HCT116 (cell line): Measurements from ENCODE around the gene GNAO1. TPM values are rescaled to one million over a fixed set of nuclear protein-coding genes. Genes with fewer than 3 reads are reported as not detected.

Experiments used
- ATAC-seq: fragments of 200-7000 bp; cut with Tn5 transposase; 2 replicates; pipeline ENCODE4 v1.9.1; 2020; ENCODE audit warnings: mild to moderate bottlenecking, moderate library complexity
- BruUV-seq: library from RNA; stranded (reverse); fragments of 400-500 nt; replicated peaks from 2 replicates; lab custom pipeline; 2021; lab: Mats Ljungman, UMichigan
- CTCF ChIA-PET: fragments of 300-600 bp; sonication (Branson Sonifier 250); formaldehyde crosslinking; loops from one replicate; lab custom pipeline; 2021; ENCODE audit warnings: antibody characterized with exemption; lab: Charles Lee
- POLR2A ChIA-PET: fragments of 300-600, 350-600 bp; sonication (Branson Sonifier 250); formaldehyde crosslinking; loops from one replicate; lab custom pipeline; 2021; ENCODE audit warnings: antibody characterized with exemption; lab: Charles Lee
- RAD21 ChIA-PET, 2 experiments: fragments of 300-600 bp; sonication (Branson Sonifier 250); formaldehyde crosslinking; loops; one replicate each; lab custom pipeline; 2023; ENCODE audit warnings: low total read pairs in 2 of 2; ENCODE audit not compliant: uncharacterized antibody in 2 of 2, unreplicated experiment in 2 of 2, low non-redundant PET in 1 of 2; lab: Charles Lee
- DNase-seq: peaks from one replicate; pipeline ENCODE4 v3.0.0-alpha.2; 2010; ENCODE audit warnings: low read depth, low spot score
- H2AFZ ChIP-seq: fragments of 200-600 bp; shearing (Covaris generic), sonication (generic); 2 replicates; pipeline ENCODE4 v1.6.1; 2017; ENCODE audit warnings: low read depth, mixed run types, mixed read lengths, antibody characterized with exemption, low read length; ENCODE audit not compliant: poor library complexity, severe bottlenecking
- H3K27ac ChIP-seq: 2 replicates; pipeline ENCODE4 v1.5.1; 2012; ENCODE audit warnings: low read depth, low read length
- H3K27me3 ChIP-seq: fragments of 200-600 bp; sonication (generic); 2 replicates; pipeline ENCODE4 v1.6.1; 2016; ENCODE audit warnings: mixed run types, low read length, mixed read lengths; ENCODE audit not compliant: insufficient read depth
- H3K36me3 ChIP-seq, 2 experiments: fragments of 200-500 bp in 1 of 2; fragments of 200-600 bp in 1 of 2; sonication (Bioruptor generic) in 1 of 2; sonication (generic) in 1 of 2; 2 replicates each; pipeline versions ENCODE4 v1.5.1 to v1.6.1; 2014 to 2016; ENCODE audit warnings: low read length in 2 of 2, inconsistent platforms in 1 of 2, mixed read lengths in 1 of 2, mixed run types in 1 of 2; ENCODE audit not compliant: insufficient read depth in 2 of 2, control insufficient read depth in 1 of 2
- H3K4me1 ChIP-seq, 2 experiments: fragments of 200-600 bp in 1 of 2; sonication (generic) in 1 of 2; 2 replicates each; pipeline versions ENCODE4 v1.5.1 to v1.6.1; 2012 to 2017; ENCODE audit warnings: low read length in 2 of 2, inconsistent platforms in 1 of 2, mild to moderate bottlenecking in 1 of 2, mixed read lengths in 1 of 2, mixed run types in 1 of 2, moderate library complexity in 1 of 2; ENCODE audit not compliant: insufficient read depth in 2 of 2, control insufficient read depth in 1 of 2
- H3K4me2 ChIP-seq: fragments of 200-600 bp; sonication (generic); 2 replicates; pipeline ENCODE4 v1.6.1; 2017; ENCODE audit warnings: mixed run types, low read length, mixed read lengths
- H3K4me3 ChIP-seq, 2 experiments: fragments of 200-600 bp in 1 of 2; sonication (generic) in 1 of 2; replicated peaks in 1 of 2; 2 replicates each; pipeline ENCODE4 v1.5.1; 2011 to 2016; ENCODE audit warnings: low read length in 2 of 2, control low read depth in 1 of 2, low read depth in 1 of 2, mild to moderate bottlenecking in 1 of 2, mixed read lengths in 1 of 2, mixed run types in 1 of 2
- H3K79me2 ChIP-seq: fragments of 200-600 bp; sonication (generic); 2 replicates; pipeline ENCODE4 v1.6.1; 2017; ENCODE audit warnings: mild to moderate bottlenecking, mixed run types, low read length, moderate library complexity, mixed read lengths; ENCODE audit not compliant: insufficient read depth
- H3K9ac ChIP-seq: fragments of 200-600 bp; sonication (generic); 2 replicates; pipeline ENCODE4 v1.6.1; 2016; ENCODE audit warnings: low read length, mixed read lengths
- H3K9me2 ChIP-seq: fragments of 200-600 bp; sonication (generic), shearing (Covaris generic); 2 replicates; pipeline ENCODE4 v1.6.1; 2017; ENCODE audit warnings: mixed run types, mild to moderate bottlenecking, moderate library complexity; ENCODE audit not compliant: insufficient read depth
- H3K9me3 ChIP-seq, 2 experiments: fragments of 200-500 bp in 1 of 2; fragments of 200-600 bp in 1 of 2; sonication (Bioruptor generic) in 1 of 2; sonication (generic) in 1 of 2; 2 replicates each; pipeline ENCODE4 v1.6.1; 2014 to 2017; ENCODE audit warnings: low read length in 2 of 2, mixed read lengths in 2 of 2, inconsistent platforms in 1 of 2, low read depth in 1 of 2, mild to moderate bottlenecking in 1 of 2, mixed run types in 1 of 2, moderate library complexity in 1 of 2; ENCODE audit not compliant: control insufficient read depth in 1 of 2, insufficient read depth in 1 of 2
- H4K20me1 ChIP-seq: fragments of 200-600 bp; sonication (generic), shearing (Covaris generic); 2 replicates; pipeline ENCODE4 v1.6.1; 2017; ENCODE audit warnings: mixed run types, mild to moderate bottlenecking, moderate library complexity; ENCODE audit not compliant: insufficient read depth
- CBX3 ChIP-seq: IDR thresholded peaks from 2 replicates; pipeline ENCODE4 v1.6.1; 2012; ENCODE audit warnings: low read depth
- CTCF ChIP-seq, 3 experiments: fragments of 200-600 bp in 1 of 3; sonication (generic) in 1 of 3; IDR thresholded peaks in 2 of 3; conservative IDR thresholded peaks in 1 of 3; 2 replicates each; pipeline ENCODE4 v1.5.1; 2012 to 2017; ENCODE audit warnings: low read depth in 2 of 3, low read length in 2 of 3, antibody characterized with exemption in 1 of 3, borderline replicate concordance in 1 of 3, control low read depth in 1 of 3, mild to moderate bottlenecking in 1 of 3, mixed read lengths in 1 of 3, mixed run types in 1 of 3, moderate library complexity in 1 of 3; ENCODE audit not compliant: insufficient read depth in 1 of 3
- EZH2 ChIP-seq: fragments of 200-600 bp; sonication (generic); IDR thresholded peaks from 2 replicates; pipeline ENCODE4 v1.6.1; 2017; ENCODE audit warnings: antibody characterized with exemption, mixed run types
- FOSL1 ChIP-seq: IDR thresholded peaks from 2 replicates; pipeline ENCODE4 v1.6.1; 2012; ENCODE audit warnings: low read depth
- POLR2AphosphoS5 ChIP-seq: IDR thresholded peaks from 2 replicates; pipeline ENCODE4 v1.6.1; 2011; ENCODE audit warnings: mild to moderate bottlenecking, low read depth, low read length, moderate library complexity
- SIN3A ChIP-seq: IDR thresholded peaks from 2 replicates; pipeline ENCODE4 v1.6.1; 2012; ENCODE audit warnings: low read depth
- SP1 ChIP-seq: IDR thresholded peaks from 2 replicates; pipeline ENCODE4 v1.6.1; 2012; ENCODE audit warnings: low read depth
- TCF7L2 ChIP-seq: IDR thresholded peaks from 2 replicates; pipeline ENCODE4 v1.7.0; 2011; ENCODE audit warnings: borderline replicate concordance, inconsistent platforms; ENCODE audit not compliant: insufficient read depth, insufficient read length; ENCODE audit errors: extremely low read depth
- intact Hi-C: fragments of 100-400 bp; cut with micrococcal nuclease; formaldehyde crosslinking; loops from 2 replicates; pipeline ENCODE4 v1.10.0; 2022
- total RNA-seq: library from RNA; stranded (reverse); gene quantifications from one replicate; pipeline ENCODE4 v1.2.1, GENCODE V29; 2021; ENCODE audit not compliant: unreplicated experiment
- TF ChIP-seq, protein P1 (sequence below): IDR thresholded peaks from 2 replicates; pipeline ENCODE4 v1.6.1; 2012

GNAO1 gene
- total RNA-seq, 1 experiment from 2014 or later: 0.12 TPM

GRCh38 chr16:56357765-56358322 is 166.6 kb downstream of the GNAO1 start:
- Histone ChIP-seq H3K9me2 (no peaks in the 10 kb centered on the region), H3K4me1 (peaks cover 13 to 16% of the 10 kb centered on the region in 2 experiments; a peak in 3 of 4 replicates), H3K27me3 (no peaks in the 10 kb centered on the region), H3K4me3 (no peak overlapping the region), H3K4me2 (no peak overlapping the region), H2AFZ (no peak overlapping the region), H3K9me3 (no peaks in the 10 kb centered on the region), H3K9ac (no peak overlapping the region), H3K36me3 (peaks cover 0 to 7% of the 10 kb centered on the region in 2 experiments; a peak in 1 of 4 replicates), H3K27ac (no peak overlapping the region), H4K20me1 (no peaks in the 10 kb centered on the region), H3K79me2 (no peaks in the 10 kb centered on the region)
- intact Hi-C loops: no loop called here
- BruUV-seq: no TSS peak
- peak in 1 of 3 experiments; percentile 24; a peak in 2 of 6 replicates for TF ChIP-seq CTCF (IDR thresholded peaks at IDR 0.05 in 2 of 3, conservative IDR thresholded peaks at IDR 0.05 in 1 of 3; ENCODE audit: borderline replicate concordance in 1 of 3, insufficient read depth in 1 of 3, low read depth in 2 of 3, low read length in 2 of 3)
- TF ChIP-seq EZH2: no peak
- 0 out of 2 replicates have a peak, but pooled peaks have one; percentile 19 for ATAC-seq
- POLR2A ChIA-PET: no interaction called here
- CTCF ChIA-PET: interaction anchor here (1.2 to 2.2 kb wide), 5 partner anchors 8 to 243 kb away, joined by 3 to 33 read pairs (median 4); no protein-coding TSS in a partner anchor
- RAD21 ChIA-PET: no interaction called here
- DNase-seq: no peak

GRCh38 chr16:56360117-56361008 is 169.1 kb downstream of the GNAO1 start:
- CTCF ChIA-PET: no interaction called here
- Histone ChIP-seq H4K20me1 (no peaks in the 10 kb centered on the region), H3K4me1 (peaks cover 13 to 16% of the 10 kb centered on the region in 2 experiments; a peak in 3 of 4 replicates), H3K4me2 (no peak overlapping the region), H3K79me2 (no peaks in the 10 kb centered on the region), H3K36me3 (peaks cover 3 to 10% of the 10 kb centered on the region in 2 experiments; a peak in 3 of 4 replicates), H2AFZ (no peak overlapping the region), H3K27ac (no peak overlapping the region), H3K9me3 (no peaks in the 10 kb centered on the region), H3K4me3 (no peak overlapping the region), H3K9ac (no peak overlapping the region), H3K9me2 (no peaks in the 10 kb centered on the region), H3K27me3 (no peaks in the 10 kb centered on the region)
- POLR2A ChIA-PET: no interaction called here
- TF ChIP-seq SIN3A (no peak), CBX3 (no peak), FOSL1 (no peak), SP1 (no peak), CTCF (IDR thresholded peaks at IDR 0.05 in 2 of 3, conservative IDR thresholded peaks at IDR 0.05 in 1 of 3; ENCODE audit: borderline replicate concordance in 1 of 3, insufficient read depth in 1 of 3, low read depth in 2 of 3, low read length in 2 of 3) (no peak), TCF7L2 (no peak), POLR2AphosphoS5 (no peak)
- TF ChIP-seq, protein P1, sequence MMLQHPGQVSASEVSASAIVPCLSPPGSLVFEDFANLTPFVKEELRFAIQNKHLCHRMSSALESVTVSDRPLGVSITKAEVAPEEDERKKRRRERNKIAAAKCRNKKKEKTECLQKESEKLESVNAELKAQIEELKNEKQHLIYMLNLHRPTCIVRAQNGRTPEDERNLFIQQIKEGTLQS: no peak
- no peak for DNase-seq
- intact Hi-C loops: no loop called here
- RAD21 ChIA-PET: no interaction called here
- no TSS peak for BruUV-seq
- ATAC-seq: no peak
